Ascending aorta (tissue), 2 donors: Measurements from ENCODE around the gene C1QTNF3. TPM values are rescaled to one million over a fixed set of nuclear protein-coding genes. Genes with fewer than 3 reads are reported as not detected.
A peak's percentile ranks its signal among the peaks of the same experiment; 100 is the strongest.

Experiments used
- DNase-seq, 2 donors: peaks; one replicate each; pipeline ENCODE4 v3.0.0-alpha.2; 2019; ENCODE audit warnings: low spot score in 2 of 2
- H3K27ac ChIP-seq, 2 donors: fragments of 200-600 bp; sonication (generic); one replicate each; pipeline ENCODE4 v1.5.1; 2016 to 2017; ENCODE audit warnings: mild to moderate bottlenecking in 1 of 2
- H3K27me3 ChIP-seq: fragments of 200-600 bp; sonication (generic); one replicate; pipeline ENCODE4 v1.5.1; 2017
- H3K36me3 ChIP-seq, 2 donors: fragments of 200-600 bp; sonication (generic); one replicate each; pipeline ENCODE4 v1.5.1; 2016
- H3K4me1 ChIP-seq, 2 donors: fragments of 200-600 bp; sonication (generic); one replicate each; pipeline ENCODE4 v1.5.1; 2016 to 2017; ENCODE audit warnings: mild to moderate bottlenecking in 1 of 2
- H3K4me3 ChIP-seq, 2 donors: fragments of 200-600 bp; sonication (generic); one replicate each; pipeline ENCODE4 v1.5.1; 2016 to 2017; ENCODE audit warnings: mild to moderate bottlenecking in 1 of 2
- H3K9me3 ChIP-seq, 2 donors: fragments of 200-600 bp; sonication (generic); one replicate each; pipeline ENCODE4 v1.5.1; 2016
- intact Hi-C: fragments of 100-400 bp; cut with DNase I; formaldehyde crosslinking; loops from one replicate; pipeline ENCODE4 v1.15.1; 2023
- total RNA-seq: library from RNA; depleted of rRNA; stranded (reverse); fragments of >200 nt; gene quantifications from one replicate; pipeline ENCODE4 v1.1.0, GENCODE V29; 2016
- TF ChIP-seq, protein P1 (sequence below), 3 experiments: fragments of 200-600 bp in 2 of 3; fragments of 450-650 bp in 1 of 3; sonication (generic) in 2 of 3; IDR thresholded peaks; one replicate each; pipeline ENCODE4 v1.5.1; 2016 to 2019; ENCODE audit warnings: antibody characterized with exemption in 3 of 3, mild to moderate bottlenecking in 1 of 3, moderate library complexity in 1 of 3

The C1QTNF3 gene
- total RNA-seq, 1 donor from 2014 or later = 1.3 TPM

DNA sequence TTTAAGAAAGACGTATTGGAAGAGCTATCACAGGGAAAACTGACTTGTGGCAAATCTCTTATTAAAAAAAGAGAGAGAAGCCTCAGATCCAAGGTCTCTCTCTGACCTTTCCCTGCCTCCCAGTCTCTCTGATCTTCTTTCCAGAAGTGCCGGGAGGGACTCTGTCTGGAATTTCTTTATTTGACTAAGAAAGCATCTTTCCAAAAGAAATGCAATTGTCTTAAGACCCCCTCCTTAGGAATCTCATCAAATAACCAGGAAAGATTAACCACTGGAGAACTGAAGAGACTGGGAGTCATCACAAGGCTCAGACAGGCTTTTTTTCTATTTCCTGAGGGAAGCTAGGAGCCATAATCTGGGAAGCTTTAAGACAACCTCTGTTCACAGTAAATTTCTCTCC, 4.6 kb downstream of the C1QTNF3 start:
- TF ChIP-seq, protein P1, sequence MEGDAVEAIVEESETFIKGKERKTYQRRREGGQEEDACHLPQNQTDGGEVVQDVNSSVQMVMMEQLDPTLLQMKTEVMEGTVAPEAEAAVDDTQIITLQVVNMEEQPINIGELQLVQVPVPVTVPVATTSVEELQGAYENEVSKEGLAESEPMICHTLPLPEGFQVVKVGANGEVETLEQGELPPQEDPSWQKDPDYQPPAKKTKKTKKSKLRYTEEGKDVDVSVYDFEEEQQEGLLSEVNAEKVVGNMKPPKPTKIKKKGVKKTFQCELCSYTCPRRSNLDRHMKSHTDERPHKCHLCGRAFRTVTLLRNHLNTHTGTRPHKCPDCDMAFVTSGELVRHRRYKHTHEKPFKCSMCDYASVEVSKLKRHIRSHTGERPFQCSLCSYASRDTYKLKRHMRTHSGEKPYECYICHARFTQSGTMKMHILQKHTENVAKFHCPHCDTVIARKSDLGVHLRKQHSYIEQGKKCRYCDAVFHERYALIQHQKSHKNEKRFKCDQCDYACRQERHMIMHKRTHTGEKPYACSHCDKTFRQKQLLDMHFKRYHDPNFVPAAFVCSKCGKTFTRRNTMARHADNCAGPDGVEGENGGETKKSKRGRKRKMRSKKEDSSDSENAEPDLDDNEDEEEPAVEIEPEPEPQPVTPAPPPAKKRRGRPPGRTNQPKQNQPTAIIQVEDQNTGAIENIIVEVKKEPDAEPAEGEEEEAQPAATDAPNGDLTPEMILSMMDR (IDR thresholded peaks at IDR 0.05) = no peak
- DNase-seq = no peak
- H3K9me3 ChIP-seq = no peaks in the 10 kb centered on the region
- H3K4me3 ChIP-seq = no peak overlapping the region
- H3K27ac ChIP-seq = no peak overlapping the region
- H3K36me3 ChIP-seq = no peaks in the 10 kb centered on the region
- no peaks in the 10 kb centered on the region for H3K27me3 ChIP-seq
- H3K4me1 ChIP-seq = peaks cover 3 to 15% of the 10 kb centered on the region in 2 donors
- intact Hi-C loops = no loop called here

DNA sequence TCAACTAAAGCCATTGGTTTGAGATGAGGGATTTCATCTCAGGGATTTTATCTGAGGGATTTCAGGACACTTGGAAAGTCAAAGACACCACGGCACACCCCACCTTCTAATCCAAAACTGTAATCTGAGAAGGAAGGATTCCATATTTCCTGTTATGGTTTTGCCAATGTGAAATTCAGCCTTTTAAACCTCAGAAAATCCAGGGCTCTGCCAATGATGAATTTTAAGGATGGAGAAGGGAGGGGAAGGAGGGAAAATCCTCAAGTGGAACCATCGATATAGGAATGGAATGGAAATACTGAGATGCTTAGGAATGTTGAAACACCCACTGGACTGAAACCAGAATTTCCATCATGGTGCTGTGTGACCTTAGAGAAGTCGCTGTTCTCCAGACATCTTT, 5.3 kb downstream of the C1QTNF3 start:
- H3K9me3 ChIP-seq = no peaks in the 10 kb centered on the region
- TF ChIP-seq, protein P1 (IDR thresholded peaks at IDR 0.05) = no peak
- intact Hi-C loops = no loop called here
- no peaks in the 10 kb centered on the region for H3K36me3 ChIP-seq
- peak overlapping the region; percentile 36 to 48 for H3K27ac ChIP-seq
- no peak overlapping the region for H3K4me3 ChIP-seq
- peaks cover 2 to 8% of the 10 kb centered on the region in 2 donors for H3K4me1 ChIP-seq
- H3K27me3 ChIP-seq = no peaks in the 10 kb centered on the region
- DNase-seq = no peak

DNA sequence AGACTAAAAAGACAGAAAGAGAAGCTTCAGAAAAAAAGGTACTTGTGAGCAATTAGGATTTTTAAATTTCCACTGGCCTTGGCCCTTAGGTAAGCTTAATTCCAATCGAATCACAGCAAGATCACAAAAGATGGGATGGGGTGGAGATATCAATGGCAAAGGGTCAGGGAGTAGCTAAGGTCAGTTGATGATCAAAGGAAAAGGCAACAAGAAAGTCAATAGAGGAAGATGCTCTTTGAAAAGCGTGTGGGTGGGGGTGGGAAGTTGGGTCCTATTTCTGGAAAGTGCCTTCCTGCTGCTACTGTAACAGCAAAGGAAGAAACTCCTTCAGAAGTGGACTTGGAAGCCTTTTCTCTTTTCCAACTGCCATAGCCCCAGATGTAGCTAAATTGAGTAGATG, 7.3 kb downstream of the C1QTNF3 start:
- no peak for DNase-seq
- H3K4me1 ChIP-seq = peaks cover 0 to 8% of the 10 kb centered on the region in 2 donors
- no peak overlapping the region for H3K4me3 ChIP-seq
- H3K36me3 ChIP-seq = no peaks in the 10 kb centered on the region
- TF ChIP-seq, protein P1 (IDR thresholded peaks at IDR 0.05) = no peak
- H3K9me3 ChIP-seq = no peaks in the 10 kb centered on the region
- intact Hi-C loops = no loop called here
- H3K27ac ChIP-seq = no peak overlapping the region
- H3K27me3 ChIP-seq = no peaks in the 10 kb centered on the region

DNA sequence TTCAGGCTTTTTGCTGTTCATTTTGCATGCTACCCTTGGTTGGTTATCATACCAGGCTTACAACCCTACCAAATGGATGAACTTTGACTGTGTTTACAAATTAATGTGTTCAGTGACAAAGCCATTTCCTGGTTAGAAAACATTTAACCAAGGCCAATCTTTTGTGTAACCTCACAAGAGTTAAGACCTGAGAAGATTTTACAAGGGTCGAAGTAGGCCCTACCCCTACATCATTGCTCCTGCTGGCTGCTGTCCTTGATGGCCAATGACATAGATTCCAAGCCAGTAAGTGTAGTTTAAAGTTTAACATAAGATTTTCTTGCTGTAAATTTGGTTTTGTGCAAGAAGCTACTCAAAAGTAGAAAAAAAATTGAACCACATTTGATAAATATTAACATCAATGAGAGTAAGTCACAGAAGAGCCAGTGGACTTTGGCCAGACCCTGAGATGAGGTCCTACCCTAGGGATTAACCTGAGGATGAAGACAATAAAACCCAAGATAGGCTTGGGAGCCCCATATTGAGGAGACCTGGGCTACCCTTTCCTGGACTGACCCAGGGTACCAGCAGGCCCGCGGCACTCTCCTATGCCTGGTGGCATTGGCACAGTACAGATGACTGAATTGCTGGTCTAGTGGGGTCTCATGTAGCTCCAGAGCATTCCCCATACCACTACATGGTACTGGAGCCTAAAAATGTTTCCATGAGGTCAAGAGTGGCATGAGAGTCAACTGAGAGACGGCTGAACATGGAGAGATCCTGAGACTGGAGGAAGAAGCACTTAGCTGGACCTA, 8.3 kb downstream of the C1QTNF3 start:
- Histone ChIP-seq H3K4me3 (no peak overlapping the region), H3K36me3 (no peaks in the 10 kb centered on the region), H3K27me3 (no peaks in the 10 kb centered on the region), H3K4me1 (peaks cover 0 to 8% of the 10 kb centered on the region in 2 donors), H3K27ac (no peak overlapping the region), H3K9me3 (no peaks in the 10 kb centered on the region)
- TF ChIP-seq, protein P1 (IDR thresholded peaks at IDR 0.05) = no peak
- intact Hi-C loops = no loop called here
- DNase-seq = no peak

DNA sequence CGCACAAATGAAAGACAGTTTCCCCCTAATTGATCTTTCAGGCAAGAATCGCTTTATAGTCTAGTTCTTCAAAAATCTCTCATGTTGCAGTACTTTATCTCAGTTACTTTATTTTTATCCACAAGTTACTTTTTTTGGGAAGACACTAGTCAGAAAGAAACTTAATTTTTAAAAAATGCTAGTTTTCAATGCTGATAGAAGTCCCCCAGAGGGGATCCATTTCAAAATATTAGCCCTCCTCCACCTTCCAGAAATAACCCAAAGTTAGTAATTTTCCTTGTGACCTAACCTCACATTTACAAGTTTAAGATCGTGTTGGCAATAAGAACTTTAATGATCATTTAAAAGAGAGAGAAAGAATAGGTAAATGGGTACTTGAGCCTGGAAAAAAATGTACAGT, 11.0 kb downstream of the C1QTNF3 start:
- no peaks in the 10 kb centered on the region for H3K9me3 ChIP-seq
- intact Hi-C loops = no loop called here
- no peaks in the 10 kb centered on the region for H3K36me3 ChIP-seq
- H3K27ac ChIP-seq = no peak overlapping the region
- H3K27me3 ChIP-seq = no peaks in the 10 kb centered on the region
- H3K4me3 ChIP-seq = no peak overlapping the region
- no peak for DNase-seq
- H3K4me1 ChIP-seq = no peaks in the 10 kb centered on the region
- TF ChIP-seq, protein P1 (IDR thresholded peaks at IDR 0.05) = no peak
